Thyroid gland (tissue), 4 donors: Measurements from ENCODE around the gene ABCG1. TPM values are rescaled to one million over a fixed set of nuclear protein-coding genes. Genes with fewer than 3 reads are reported as not detected.

Source experiments
- DNase-seq, 2 donors: peaks; one replicate each; pipeline ENCODE4 v3.0.0-alpha.2; 2019
- H3K27ac ChIP-seq, 3 donors: fragments of 200-600 bp; sonication (generic); 1 replicate in 2 of 3; 2 replicates in 1 of 3; pipeline ENCODE4 v1.5.1; 2016 to 2019; ENCODE audit warnings: mild to moderate bottlenecking in 1 of 3, moderate library complexity in 1 of 3
- H3K27me3 ChIP-seq: fragments of 200-600 bp; sonication (generic); one replicate; pipeline ENCODE4 v1.5.1; 2019
- H3K36me3 ChIP-seq, 2 donors: fragments of 200-600 bp; sonication (generic); one replicate each; pipeline ENCODE4 v1.5.1; 2016 to 2019
- H3K4me1 ChIP-seq, 2 donors: fragments of 200-600 bp; sonication (generic); one replicate each; pipeline ENCODE4 v1.5.1; 2017 to 2019
- H3K4me3 ChIP-seq, 3 donors: fragments of 200-600 bp; sonication (generic); replicated peaks in 1 of 3; 1 replicate in 2 of 3; 2 replicates in 1 of 3; pipeline ENCODE4 v1.5.1; 2016; ENCODE audit warnings: mild to moderate bottlenecking in 1 of 3
- H3K9me3 ChIP-seq: fragments of 200-600 bp; sonication (generic); one replicate; pipeline ENCODE4 v1.5.1; 2017
- CTCF ChIP-seq, 6 experiments: fragments of 200-600 bp in 3 of 6; fragments of 450-650 bp in 3 of 6; sonication (generic) in 3 of 6; IDR thresholded peaks; one replicate each; pipeline ENCODE4 v1.5.1; 2016 to 2019; ENCODE audit warnings: antibody characterized with exemption in 6 of 6, mild to moderate bottlenecking in 2 of 6, inconsistent platforms in 1 of 6, moderate library complexity in 1 of 6
- POLR2A ChIP-seq, 2 donors: fragments of 450-650 bp; IDR thresholded peaks; one replicate each; pipeline ENCODE4 v1.6.1; 2017; ENCODE audit warnings: antibody characterized with exemption in 2 of 2, mild to moderate bottlenecking in 2 of 2, moderate library complexity in 1 of 2
- WGBS, 2 donors: methylation state at CpG; one replicate each; pipeline ENCODE4 v1.1.5; 2017; 5-methylcytosine and 5-hydroxymethylcytosine counted together
- intact Hi-C: fragments of 100-400 bp; cut with DNase I; formaldehyde crosslinking; loops from one replicate; pipeline ENCODE4 v1.15.1; 2023
- total RNA-seq, 4 donors: library from RNA; depleted of rRNA; stranded (reverse); fragments of >200 nt; gene quantifications; one replicate each; pipeline ENCODE4 v1.2.3, GENCODE V29; 2016

ABCG1 gene
- total RNA-seq, 4 donors from 2014 or later, result 13.8 to 34.1 (median 18.9) TPM

GRCh38 chr21:42314616-42315295 is 95.8 kb downstream of the ABCG1 start:
- intact Hi-C loops, result loop anchor here (10.0 kb wide), 1 partner anchor 70 kb away; no protein-coding TSS in a partner anchor
- TF ChIP-seq CTCF (IDR thresholded peaks at IDR 0.05), result no peak
- no peak for TF ChIP-seq POLR2A (IDR thresholded peaks at IDR 0.05)
- Histone ChIP-seq H3K4me1 (peaks cover 41 to 59% of the 10 kb centered on the region in 2 donors), H3K36me3 (peaks cover 0 to 8% of the 10 kb centered on the region in 2 donors), H3K27me3 (no peaks in the 10 kb centered on the region), H3K27ac (peak overlapping the region; percentile 83 to 95 (median 92)), H3K4me3 (peak overlapping the region in 2 of 3 donors; percentile 7 to 18), H3K9me3 (no peaks in the 10 kb centered on the region)
- no peak for DNase-seq
- WGBS, 2 donors, result 56 to 63% methylated on average over 6 of the region's 6 CpGs

GRCh38 chr21:42315296-42315891 is 96.5 kb downstream of the ABCG1 start, which contains the start of gene TFF3:
Gene TFF3, minus strand, starts transcription at chr21:42315409. Its CDS starts 35 bp downstream, at chr21:42315374.
- H3K4me1 ChIP-seq, result peaks cover 35 to 53% of the 10 kb centered on the region in 2 donors
- peaks cover 0 to 8% of the 10 kb centered on the region in 2 donors for H3K36me3 ChIP-seq
- peak within 1 kb of the TSS; percentile 83 to 95 (median 92) for H3K27ac ChIP-seq
- TF ChIP-seq CTCF (IDR thresholded peaks at IDR 0.05) (peak in 1 of 6 experiments; percentile 3), POLR2A (IDR thresholded peaks at IDR 0.05) (peak in 1 of 2 donors; percentile 94)
- no peaks in the 10 kb centered on the region for H3K9me3 ChIP-seq
- intact Hi-C loops, result loop anchor here (10.0 kb wide), 1 partner anchor 69 kb away; no protein-coding TSS in a partner anchor
- H3K4me3 ChIP-seq, result peak within 1 kb of the TSS in 2 of 3 donors; percentile 7 to 18
- H3K27me3 ChIP-seq, result no peaks in the 10 kb centered on the region
- 26 to 36% methylated on average over 13 to 15 of the region's 15 CpGs for WGBS, 2 donors
- DNase-seq, result peak; percentile 89 to 92

GRCh38 chr21:42316891-42317290 is 98.0 kb downstream of the ABCG1 start:
- TF ChIP-seq CTCF (IDR thresholded peaks at IDR 0.05), result no peak
- no peak for TF ChIP-seq POLR2A (IDR thresholded peaks at IDR 0.05)

GRCh38 chr21:42317341-42317741 is 98.4 kb downstream of the ABCG1 start:
- intact Hi-C loops, result loop anchor here (10.0 kb wide), 1 partner anchor 67 kb away; no protein-coding TSS in a partner anchor

More at GRCh38 chr21:42316891-42317290, 98.0 kb downstream of the ABCG1 start:
- DNase-seq, result no peak
- Histone ChIP-seq H3K4me3 (no peak overlapping the region), H3K27me3 (no peaks in the 10 kb centered on the region), H3K9me3 (no peaks in the 10 kb centered on the region), H3K27ac (peak overlapping the region; percentile 83 to 95 (median 92)), H3K36me3 (peaks cover 0 to under 1% of the 10 kb centered on the region in 2 donors), H3K4me1 (peaks cover 27 to 47% of the 10 kb centered on the region in 2 donors)
- intact Hi-C loops, result loop anchor here (10.0 kb wide), 1 partner anchor 68 kb away; no protein-coding TSS in a partner anchor
- 93 to 95% methylated on average over 12 to 13 of the region's 16 CpGs for WGBS, 2 donors

More at GRCh38 chr21:42317341-42317741, 98.4 kb downstream of the ABCG1 start:
- Histone ChIP-seq H3K4me1 (peaks cover 22 to 44% of the 10 kb centered on the region in 2 donors), H3K4me3 (no peak overlapping the region), H3K36me3 (no peaks in the 10 kb centered on the region), H3K27ac (no peak overlapping the region), H3K27me3 (no peaks in the 10 kb centered on the region), H3K9me3 (no peaks in the 10 kb centered on the region)
- 72 to 87% methylated on average over 7 to 8 of the region's 8 CpGs for WGBS, 2 donors
- TF ChIP-seq CTCF (IDR thresholded peaks at IDR 0.05) (no peak), POLR2A (IDR thresholded peaks at IDR 0.05) (no peak)
- DNase-seq, result no peak
